Astrocyte of the hippocampus (primary cell): ENCODE measurements around the gene PRKCA.
"Not testable (repeated sequence)": the region's sequence is repeated elsewhere in the genome, so short reads cannot be mapped to it uniquely, and the experiment has no call there.

Experiments used
- DNase-seq: peaks from one replicate; pipeline ENCODE4 v3.0.0; 2011; ENCODE audit warnings: low read depth, low spot score

PRKCA gene

DNA sequence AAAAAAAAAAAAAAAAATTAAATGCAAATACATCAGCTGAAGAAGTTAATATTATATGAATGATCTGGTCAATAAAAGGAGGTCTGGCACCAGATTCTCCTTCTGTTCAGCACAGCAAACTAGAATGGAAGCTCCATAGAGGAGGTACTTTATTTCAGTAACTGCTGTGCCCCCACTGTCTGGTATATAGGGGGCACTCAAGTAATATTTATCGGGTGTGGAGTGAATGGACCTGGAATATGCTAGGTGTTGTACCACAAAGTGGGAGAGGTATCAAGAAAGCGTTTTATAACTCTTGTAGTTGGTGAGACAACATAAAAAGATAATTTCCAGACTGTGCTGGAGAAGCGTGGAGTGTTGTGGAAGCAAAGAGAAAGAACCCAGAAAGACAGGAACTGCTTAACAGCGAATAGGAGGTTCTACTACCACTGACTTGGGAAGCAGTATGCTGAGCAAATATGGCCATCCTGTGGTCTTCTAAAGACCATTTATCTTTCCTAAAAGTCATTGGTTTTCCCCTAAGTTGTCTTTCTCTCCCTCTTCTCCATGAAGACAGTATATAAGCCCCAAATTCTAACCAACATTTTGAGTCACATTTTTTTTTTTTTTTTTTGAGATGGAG, 12.2 kb upstream of the PRKCA start:
- no peak for DNase-seq

DNA sequence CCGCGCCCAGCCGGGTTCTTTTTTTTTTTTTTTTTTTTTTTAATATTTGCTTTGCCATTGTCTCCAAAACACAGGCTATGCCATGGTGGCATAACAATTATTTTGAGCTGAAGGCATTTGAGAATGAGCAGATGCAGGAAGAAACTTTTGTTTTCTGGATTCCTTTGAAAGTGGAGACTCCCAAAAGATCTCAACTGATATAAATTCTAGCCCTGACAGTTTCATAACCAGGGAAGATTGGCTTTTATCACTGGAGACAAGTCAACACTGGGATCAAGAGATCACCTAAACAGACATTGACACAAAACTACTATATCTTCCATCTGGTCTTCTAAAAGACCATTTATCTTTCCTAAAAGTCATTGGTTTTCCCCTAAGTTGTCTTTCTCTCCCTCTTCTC, 10.1 kb upstream of the PRKCA start:
- DNase-seq = no peak

DNA sequence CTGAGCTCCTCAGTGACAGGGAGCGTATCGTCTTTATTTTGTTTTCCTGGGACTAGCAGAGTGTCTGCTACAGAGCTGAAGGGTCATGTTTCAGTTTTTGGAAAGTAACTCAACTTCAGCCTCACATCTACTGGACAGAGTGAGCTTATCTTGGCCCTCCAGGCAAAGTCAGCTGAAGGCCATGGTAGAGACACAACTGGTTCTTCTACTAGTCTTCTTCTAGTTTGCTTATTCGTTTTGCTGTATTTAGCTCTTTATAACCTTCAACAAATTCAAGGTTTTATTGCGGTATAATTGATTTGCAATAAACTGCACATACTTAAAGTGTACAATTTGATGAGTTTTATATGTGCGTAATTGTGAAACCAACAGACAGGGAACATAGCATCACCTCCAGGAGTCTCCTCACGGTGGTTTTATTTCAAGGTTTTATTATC, 6.1 kb upstream of the PRKCA start:
- no peak for DNase-seq

DNA sequence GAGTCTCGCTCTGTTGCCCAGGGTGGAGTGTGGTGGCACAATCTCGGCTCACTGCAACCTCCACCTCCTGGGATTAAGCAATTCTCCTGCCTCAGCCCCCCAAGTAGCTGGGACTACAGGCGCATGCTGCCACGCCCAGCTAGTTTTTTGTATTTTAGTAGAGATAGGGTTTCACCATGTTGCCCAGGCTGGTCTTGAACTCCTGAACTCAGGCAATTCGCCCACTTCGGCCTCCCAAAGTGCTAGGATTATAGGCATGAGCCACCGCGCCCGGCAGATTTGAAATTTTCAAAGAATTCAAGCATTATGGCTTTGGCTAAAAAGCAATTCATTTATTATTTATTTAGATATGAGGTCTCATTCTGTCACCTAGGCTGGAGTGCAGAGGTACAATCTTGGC, 5.0 kb upstream of the PRKCA start:
- DNase-seq = not testable (repeated sequence)

DNA sequence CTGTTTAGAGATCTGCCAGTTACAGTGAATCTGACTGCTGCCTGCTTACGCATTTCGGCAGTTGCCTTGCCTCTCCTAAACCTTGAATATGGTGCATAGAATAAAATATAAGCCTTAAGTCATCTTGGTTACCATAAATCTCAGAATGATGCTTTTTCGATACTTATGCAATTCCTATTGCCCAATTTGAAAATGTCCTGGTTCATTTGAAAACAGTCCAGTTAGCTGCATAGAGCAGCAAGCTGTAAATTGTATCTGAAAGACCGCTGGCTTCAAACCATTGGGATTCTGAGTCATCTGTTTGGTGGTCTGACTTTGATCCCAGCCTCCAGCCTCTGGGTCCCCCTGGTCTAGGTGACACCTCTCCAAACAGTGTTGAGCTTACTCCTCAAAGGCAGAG, 2.7 kb upstream of the PRKCA start:
- DNase-seq = no peak

DNA sequence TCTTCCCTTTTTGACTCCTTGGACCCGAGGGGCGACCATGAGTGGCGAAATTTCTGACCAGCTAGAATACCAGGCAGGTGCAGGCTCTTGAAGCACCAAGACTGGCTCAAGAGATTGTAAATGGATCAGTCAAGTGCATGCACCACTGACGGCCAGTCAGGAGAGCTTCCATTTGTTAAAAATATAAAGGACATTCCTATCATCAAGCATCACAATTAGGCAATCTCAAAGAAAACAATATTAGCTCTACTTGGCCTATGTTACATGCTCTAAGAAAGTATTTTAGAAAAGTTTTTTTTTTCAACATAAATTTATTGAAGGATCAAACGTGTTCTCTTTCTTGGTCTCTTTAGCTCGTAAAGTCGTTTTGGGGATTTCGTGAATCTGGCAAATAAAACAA, 1.5 kb upstream of the PRKCA start:
- DNase-seq = no peak

DNA sequence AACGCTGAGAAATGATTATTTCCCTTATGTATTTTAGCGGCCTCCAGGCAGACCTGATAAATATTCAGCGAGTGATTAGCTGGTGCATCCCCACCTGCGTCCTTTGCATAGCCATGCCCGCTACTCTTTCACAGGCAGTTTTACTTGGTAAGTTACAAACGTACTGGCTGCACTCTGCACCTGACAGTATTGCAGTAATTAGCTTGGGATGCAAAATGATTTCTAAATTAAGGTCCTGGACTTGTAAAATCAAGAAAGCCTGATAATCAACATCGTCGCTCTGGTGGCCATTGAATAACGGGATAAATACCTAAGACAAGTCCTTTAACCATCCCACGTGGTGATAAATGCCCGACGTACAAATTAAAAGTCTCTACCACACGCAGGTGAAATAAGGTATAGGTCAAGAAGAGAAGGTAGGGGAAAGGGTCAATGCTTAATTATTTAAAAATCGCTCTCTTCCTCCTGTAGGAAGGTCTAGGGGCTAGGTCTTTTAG, 998 bp upstream of the PRKCA start:
- DNase-seq = no peak

DNA sequence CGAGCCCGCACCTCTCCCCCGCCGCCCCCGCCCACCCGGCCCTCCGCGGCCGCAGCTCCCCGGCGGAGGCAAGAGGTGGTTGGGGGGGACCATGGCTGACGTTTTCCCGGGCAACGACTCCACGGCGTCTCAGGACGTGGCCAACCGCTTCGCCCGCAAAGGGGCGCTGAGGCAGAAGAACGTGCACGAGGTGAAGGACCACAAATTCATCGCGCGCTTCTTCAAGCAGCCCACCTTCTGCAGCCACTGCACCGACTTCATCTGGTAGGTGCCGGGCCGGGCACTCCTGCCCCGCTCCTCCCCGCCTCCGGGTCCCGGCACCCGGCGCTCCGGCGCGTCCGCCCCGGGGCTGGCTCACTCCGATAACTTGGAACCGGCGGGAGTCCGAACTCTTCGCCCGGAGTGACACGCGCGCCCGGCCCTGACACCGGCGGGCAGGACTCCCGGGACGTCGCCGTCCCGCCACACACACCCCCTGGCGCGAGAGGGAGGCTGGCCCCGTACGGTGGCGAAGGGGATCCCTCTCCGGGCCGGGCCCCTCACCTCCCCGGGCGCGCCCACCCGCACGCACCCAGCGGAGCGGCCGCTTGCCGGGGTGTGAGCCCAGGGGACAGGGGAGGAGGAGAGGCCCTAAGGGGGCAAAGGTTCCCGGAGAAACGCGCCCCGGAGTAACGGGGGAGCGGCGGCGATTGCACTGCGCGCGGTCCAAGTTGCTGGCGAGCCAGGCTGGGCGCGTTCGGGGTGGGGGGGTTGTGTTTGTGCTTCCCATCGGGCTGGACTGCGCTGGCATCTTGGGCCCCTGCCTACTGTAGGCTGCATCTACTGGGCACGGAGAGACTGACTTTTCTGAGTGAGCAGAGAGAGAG, 581 bp downstream of the PRKCA start:
- peak; percentile 81 for DNase-seq

DNA sequence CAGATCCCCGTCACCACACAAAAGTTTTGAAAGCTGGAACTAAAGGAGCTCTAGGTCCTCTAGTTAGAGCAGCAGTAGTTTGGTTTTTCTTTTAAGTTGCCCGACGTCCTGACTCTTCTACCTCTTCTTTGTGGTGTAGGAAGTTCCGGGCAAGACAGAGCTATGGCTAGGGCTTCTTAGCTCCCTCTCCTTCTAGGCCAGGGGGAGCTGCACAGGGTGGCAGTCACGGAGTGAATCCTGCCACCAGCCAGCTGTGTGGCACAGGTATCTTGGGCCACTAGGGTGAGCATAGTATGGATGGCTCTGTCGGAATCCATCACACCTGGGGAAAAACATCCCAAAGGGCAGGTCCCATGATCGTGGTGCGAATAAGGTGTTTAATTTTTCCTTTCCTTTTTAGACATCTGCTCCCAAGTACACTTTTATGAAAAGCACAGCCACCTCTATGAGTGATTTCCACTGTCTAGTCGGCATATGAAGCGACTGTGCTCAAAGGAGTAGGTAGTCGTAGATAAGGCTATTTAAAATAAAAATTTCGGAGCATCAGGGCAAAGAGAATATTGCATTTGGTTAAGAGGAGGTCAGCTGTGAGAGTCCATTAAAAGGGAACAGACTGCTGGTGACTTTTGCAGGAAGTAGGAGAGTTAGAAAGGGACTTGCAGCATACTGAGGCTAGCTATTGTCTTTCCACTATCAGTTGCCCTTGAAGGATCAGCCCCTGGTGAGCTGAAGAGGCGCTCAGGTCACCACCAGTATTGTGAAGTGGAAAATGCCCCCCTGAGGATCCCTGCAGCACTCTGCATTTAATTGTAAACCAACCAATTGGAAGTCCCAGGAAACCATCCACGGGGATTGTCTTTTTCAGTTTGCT, 2.1 kb downstream of the PRKCA start:
- peak; percentile 54 for DNase-seq

DNA sequence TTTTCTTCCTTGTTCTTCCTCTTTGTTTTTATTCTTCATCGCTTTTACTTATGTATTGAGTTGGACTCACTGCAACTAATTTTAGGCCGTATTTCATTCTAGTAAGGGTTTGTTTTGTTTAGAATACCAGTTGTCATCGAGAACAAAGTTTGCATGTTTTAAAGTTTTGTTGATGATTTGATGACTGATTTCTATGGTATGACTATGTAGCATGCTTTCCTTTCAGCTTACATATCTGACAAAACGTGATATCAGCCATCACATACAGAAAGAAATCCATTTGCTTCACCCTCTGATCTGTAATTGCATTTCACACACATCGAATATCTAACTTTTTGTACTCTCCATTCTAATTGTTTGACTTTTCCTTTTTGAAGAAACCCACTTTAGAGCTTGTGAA, 4.0 kb downstream of the PRKCA start:
- DNase-seq = peak; percentile 45

DNA sequence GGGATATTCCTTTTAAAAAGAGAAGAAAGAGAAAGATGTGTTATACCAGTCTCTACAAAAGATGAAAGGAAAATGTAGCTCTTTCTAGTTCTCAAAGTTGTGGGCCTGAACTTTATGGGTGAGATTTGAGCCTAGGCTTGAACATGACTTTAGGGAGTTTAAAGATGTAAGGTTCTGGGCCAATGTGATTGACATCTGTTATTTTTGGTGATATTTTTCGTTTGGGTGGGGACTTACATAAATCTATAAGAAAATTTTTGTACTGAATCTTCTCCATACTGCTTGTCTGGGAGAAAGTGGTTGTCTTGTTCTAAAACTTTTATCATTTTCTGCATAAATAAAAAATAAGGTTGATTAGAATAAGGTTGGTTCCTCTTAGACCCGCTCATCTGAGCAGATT, 4.8 kb downstream of the PRKCA start:
- no peak for DNase-seq

DNA sequence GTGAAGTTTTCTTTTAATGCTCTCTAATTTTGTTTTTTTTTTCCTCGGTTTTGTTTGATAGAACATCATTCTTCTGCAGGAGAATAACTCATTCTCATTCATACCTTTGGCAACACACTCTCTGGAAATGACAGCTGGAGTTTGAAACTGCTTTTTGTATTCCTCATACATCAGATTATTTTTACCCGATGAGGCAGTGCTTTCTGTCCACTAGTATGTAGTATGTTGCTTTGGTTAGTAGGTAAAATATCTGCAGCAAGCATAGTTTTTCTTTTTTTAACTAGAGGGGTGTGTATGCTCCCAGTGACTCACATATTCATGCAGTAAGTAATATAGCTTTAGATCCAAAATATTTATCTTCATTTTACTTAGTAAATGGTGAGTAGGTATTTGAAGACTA, 6.4 kb downstream of the PRKCA start:
- DNase-seq = no peak

DNA sequence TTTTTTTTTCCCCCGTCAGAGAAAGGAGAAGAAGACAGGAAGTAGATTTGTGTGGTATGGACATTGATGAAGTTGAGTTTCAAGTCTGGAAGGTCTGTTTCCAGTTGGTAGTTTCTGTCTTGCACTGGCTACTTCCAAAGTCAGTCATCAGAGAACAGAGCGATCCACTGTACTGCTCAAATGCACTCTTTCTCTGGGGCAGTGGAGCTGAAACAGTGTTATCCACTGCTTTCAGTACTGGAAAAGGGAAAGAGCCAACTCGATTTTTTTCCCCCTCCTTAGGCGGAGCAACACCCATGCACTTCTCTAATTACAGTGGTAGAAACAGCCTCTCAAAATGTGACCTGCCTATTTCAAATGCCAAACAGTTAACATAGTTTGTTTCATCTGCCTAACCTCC, 7.4 kb downstream of the PRKCA start:
- peak; percentile 69 for DNase-seq

DNA sequence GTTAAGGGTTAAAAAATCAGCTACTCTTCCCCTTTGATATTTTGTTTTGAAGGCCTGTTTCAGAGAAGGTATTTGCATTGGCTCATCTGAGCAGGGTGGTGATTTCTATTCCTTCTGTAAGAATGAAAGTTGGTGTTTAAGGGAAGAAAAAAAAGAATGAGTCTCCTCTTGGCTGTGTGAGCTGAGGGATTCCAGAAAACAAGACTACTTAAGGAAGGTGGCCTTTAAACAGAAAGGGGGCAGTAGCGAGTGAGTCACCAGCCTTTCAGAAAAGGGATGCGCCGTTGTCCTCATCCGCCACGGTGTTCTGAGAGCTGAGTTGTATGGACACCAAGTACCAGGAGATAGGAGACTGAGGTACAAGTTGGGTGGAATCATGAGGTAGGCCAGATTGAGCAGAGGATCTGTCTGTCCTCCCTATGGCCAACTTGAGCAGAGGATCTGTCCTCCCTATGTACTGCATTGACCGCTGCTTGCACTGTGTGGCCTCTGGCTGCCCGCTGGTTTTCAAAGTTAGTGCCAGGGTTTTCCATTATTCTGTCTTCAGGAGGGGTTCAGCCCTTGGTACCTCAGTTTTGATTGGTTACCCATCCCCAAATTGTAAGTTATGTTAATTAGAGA, 8.2 kb downstream of the PRKCA start:
- DNase-seq = no peak

DNA sequence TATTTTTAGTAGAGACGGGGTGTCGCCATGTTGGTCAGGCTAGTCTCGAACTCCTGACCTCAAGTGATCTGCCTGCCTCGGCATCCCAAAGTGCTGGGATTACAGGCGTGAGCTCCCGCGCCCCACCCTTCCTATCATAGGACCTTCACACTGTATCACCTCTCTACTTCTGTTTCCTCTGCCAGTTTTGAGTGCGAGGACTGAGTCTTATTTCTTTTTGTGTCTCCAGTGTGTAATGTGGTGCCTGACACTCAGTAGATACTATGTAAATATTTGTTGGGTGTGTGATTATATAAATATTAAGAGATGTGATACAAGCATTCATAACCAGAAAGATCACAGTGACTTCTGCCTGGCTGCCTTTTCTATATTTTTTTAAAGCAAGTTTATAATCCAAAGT, 10.5 kb downstream of the PRKCA start:
- no peak for DNase-seq

DNA sequence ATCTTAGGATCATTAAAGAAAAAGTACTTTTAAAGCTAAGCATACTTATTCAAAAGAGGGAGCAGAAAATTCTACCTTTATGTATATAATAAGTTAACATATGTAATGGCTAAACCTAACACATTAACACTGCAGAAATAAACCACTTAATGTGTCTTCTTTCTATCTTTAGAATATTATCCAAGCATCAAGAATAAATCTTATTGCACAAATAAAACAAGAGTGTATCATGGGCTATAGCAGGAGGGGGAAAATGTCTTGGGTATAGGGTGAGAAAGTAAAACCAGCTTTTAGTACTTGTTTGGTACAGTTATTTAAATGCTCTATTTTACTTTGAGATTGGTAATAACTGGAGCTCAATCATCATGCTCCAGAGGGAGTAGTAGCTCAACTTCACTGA, 10.9 kb downstream of the PRKCA start:
- no peak for DNase-seq

DNA sequence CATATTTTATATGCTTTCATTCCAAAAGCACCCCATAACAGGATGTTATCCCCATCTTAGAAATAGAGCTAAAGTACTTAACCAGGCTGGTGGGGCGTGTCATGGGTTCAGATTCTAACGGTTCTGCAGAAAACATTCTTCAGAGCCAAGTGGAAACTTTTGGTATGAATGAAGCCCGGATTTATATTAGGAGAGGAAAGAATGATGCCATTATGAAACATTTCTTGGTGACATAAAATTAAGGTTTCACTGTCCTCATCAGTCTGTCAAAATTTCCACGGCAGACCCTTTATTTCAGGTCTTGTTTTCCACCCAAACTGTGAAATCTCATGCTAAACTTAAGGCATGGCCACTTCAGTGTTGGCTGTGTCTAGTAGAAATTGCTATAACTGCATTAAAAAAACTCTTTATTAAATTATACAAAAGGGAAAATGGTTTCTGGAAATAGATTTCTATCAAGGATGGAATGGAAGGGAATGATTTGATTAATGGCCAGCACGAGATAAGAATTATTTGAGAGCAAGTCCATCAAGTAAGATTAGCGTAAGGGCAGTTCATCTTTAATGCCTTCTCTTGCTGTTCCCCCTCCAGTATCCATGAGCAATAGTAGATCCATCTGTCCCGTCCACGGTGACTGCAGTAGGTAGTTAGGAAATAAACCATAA, 11.7 kb downstream of the PRKCA start:
- no peak for DNase-seq

DNA sequence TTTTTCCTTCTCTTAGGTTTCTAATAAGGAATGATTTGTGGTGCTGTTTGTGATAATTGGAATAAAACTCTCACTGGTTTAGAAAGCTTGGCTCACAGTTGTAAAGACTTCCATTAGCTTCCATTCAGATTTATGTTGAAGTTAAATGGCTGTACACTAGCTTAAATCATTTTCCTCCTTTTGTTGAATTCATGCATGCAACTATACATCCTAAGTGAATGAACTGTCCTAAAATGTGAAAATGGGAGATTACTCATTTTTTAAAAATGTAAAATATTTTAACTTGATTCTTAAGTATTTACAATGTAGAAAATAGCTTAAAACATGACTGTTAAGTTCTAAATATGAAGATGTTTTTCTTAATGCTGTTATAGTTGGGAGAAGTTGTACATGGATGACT, 15.2 kb downstream of the PRKCA start:
- no peak for DNase-seq

DNA sequence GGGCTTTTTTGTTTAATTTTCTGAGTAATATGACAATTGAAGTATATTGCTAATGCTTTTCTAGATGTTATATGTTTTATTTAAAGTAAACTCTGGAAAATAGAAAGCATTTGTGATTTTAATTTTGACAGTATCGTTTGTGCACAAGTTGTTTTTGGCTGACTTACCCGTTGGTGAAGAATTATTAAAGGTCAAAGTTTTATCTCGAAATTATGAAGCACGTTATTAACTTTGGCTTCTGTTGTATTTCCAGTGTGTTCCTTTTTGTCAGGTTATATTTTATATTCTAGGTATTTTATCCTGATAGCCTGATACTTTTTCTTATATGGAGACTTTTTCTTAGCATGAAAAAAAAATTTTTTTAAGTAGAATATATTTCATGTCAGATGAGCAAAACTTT, 16.8 kb downstream of the PRKCA start:
- no peak for DNase-seq

DNA sequence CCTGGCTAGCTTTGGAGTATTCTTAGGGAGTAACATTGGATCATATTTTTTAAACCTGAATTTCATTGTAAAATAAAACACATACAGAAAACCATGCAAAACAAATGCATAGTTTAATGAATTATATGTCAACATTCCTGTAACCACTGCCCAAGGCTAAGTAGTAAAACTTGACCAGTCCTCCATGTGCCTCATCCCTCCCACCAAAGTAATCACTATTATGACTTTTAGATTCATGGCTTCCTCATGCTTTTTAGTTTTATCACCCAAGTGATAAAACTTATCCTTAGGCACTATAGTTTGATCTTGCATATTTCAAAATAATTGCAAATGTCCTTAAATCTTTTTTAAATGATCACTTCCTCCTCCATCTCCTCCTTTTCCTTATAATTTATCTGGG, 20.4 kb downstream of the PRKCA start:
- no peak for DNase-seq

DNA sequence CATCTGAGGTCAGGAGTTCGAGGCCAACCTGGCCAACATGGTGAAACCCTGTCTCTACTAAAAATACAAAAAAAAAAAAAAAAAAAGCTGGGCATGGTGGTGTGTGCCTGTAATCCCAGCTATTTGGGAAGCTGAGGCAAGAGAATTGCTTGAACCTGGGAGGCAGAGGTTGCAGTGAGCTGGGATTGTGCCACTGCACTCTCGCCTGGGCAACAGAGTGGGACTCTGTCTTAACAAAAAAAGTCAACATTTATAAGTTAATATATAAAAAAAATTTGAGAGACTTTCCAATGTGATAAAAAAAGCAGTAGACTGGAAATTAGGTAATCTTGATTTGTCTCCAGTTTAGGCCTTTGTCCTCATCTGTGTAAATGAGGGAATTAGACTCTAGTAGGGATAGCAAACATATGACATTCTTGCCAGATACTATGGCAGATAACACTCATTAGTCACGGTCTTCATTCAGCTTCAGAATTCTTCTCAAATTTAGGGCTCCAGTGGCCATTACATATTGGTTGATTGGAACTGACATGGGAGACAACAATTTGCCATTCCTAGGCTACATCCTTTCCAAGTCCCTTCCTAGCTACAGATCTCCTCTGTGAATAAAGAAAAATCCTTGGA, 22.1 kb downstream of the PRKCA start:
- DNase-seq = not testable (repeated sequence)
